ENCODE results near the gene MMAB.

DNA sequence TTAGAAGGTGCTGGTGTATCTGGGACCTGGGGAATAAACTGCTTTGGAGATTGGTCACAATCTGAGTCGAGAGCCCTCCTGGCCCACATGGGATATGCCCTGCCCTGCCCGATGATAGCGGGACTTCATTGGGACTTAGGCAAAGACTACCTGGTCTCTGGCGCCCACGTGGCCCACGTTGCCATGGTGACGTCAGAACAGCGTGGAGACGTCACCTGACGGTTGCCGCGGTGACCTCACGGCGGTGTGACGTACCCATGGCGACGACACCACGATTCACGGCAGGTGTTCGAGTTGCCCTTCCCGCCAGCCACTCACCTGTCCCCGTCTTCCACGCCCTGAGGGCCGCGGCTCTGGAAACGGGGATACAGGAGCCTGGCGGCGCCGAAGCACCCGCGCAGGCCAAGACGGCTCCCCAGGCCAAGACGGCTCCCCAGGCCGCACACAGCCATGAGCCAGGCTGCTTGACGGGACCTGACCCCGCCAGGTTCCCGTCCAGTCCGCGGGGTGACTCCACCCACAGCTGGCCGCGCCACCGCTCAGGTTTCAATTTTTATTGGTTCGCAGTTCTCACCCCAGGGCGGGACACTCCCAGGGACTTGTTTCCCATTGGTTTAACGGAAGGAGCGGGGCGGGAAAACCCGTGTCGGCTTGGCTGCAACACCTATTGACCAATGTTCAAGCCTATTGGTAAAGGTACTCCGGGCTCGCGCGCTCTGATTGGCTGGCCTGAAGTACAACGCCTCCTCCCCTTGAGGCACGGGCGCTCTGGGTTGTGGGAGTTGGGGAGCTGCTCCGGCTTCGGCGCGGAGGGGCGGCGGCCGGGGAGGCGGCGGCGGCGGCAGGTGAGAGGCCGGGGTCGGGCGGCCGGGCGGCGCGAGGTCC, at the start of gene MMAB, which contains the start of gene MVK:
- TF ChIP-seq, protein P1, sequence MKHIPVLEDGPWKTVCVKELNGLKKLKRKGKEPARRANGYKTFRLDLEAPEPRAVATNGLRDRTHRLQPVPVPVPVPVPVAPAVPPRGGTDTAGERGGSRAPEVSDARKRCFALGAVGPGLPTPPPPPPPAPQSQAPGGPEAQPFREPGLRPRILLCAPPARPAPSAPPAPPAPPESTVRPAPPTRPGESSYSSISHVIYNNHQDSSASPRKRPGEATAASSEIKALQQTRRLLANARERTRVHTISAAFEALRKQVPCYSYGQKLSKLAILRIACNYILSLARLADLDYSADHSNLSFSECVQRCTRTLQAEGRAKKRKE (CRISPR knock-in tag; IDR thresholded peaks at IDR 0.05; ENCODE audit: low read depth): no peak; the same call in 1 of the 2 replicates
- TF ChIP-seq, protein P2, sequence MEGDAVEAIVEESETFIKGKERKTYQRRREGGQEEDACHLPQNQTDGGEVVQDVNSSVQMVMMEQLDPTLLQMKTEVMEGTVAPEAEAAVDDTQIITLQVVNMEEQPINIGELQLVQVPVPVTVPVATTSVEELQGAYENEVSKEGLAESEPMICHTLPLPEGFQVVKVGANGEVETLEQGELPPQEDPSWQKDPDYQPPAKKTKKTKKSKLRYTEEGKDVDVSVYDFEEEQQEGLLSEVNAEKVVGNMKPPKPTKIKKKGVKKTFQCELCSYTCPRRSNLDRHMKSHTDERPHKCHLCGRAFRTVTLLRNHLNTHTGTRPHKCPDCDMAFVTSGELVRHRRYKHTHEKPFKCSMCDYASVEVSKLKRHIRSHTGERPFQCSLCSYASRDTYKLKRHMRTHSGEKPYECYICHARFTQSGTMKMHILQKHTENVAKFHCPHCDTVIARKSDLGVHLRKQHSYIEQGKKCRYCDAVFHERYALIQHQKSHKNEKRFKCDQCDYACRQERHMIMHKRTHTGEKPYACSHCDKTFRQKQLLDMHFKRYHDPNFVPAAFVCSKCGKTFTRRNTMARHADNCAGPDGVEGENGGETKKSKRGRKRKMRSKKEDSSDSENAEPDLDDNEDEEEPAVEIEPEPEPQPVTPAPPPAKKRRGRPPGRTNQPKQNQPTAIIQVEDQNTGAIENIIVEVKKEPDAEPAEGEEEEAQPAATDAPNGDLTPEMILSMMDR (IDR thresholded peaks at IDR 0.05): no peak
- TF ChIP-seq CBX2 (IDR thresholded peaks at IDR 0.05; ENCODE audit: borderline replicate concordance, low read depth) (no peak), KDM5A (IDR thresholded peaks at IDR 0.05) (no peak), EP300 (IDR thresholded peaks at IDR 0.05) (no peak), POLR2A (IDR thresholded peaks at IDR 0.05; ENCODE audit: low read length) (peak; percentile 70)
- TF ChIP-seq, protein P3, sequence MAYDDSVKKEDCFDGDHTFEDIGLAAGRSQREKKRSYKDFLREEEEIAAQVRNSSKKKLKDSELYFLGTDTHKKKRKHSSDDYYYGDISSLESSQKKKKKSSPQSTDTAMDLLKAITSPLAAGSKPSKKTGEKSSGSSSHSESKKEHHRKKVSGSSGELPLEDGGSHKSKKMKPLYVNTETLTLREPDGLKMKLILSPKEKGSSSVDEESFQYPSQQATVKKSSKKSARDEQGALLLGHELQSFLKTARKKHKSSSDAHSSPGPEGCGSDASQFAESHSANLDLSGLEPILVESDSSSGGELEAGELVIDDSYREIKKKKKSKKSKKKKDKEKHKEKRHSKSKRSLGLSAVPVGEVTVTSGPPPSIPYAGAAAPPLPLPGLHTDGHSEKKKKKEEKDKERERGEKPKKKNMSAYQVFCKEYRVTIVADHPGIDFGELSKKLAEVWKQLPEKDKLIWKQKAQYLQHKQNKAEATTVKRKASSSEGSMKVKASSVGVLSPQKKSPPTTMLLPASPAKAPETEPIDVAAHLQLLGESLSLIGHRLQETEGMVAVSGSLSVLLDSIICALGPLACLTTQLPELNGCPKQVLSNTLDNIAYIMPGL (CRISPR knock-in tag; IDR thresholded peaks at IDR 0.05; ENCODE audit: borderline replicate concordance): no peak
